DND-41 (cell line): ENCODE results near the gene MYO16.

Experiments used
- EZH2 ChIP-seq: IDR thresholded peaks from 3 replicates; pipeline ENCODE4 v1.6.1; 2012; ENCODE audit warnings: borderline replicate concordance, low read depth, mild to moderate bottlenecking, moderate library complexity, low read length, inconsistent platforms; ENCODE audit not compliant: severe bottlenecking
- TF ChIP-seq, protein P1 (sequence below): IDR thresholded peaks from 2 replicates; pipeline ENCODE4 v1.5.1; 2012; ENCODE audit warnings: borderline replicate concordance, low read length, moderate library complexity, mild to moderate bottlenecking; ENCODE audit not compliant: poor library complexity, severe bottlenecking; ENCODE audit errors: extremely low read depth

DNA sequence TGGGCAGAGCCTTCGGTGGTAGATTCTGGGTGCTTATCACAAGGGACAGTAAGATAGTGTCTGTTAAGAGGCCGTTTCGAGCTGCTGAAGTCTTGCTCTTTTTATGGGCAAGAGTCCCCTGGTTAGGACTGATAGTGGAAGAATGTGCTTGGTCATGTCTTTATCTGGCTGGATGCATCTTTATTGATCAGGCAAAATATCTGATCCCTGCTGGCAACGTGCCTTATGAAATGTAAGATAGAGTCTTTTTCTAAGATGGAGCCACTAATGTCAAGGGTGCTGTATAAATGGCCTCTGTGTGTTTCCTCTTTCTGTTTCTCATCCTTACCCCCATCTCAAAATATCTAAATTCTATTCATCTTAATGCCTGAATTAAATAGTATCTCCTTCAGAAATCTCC, 53.3 kb downstream of the MYO16 start:
- TF ChIP-seq, protein P1, sequence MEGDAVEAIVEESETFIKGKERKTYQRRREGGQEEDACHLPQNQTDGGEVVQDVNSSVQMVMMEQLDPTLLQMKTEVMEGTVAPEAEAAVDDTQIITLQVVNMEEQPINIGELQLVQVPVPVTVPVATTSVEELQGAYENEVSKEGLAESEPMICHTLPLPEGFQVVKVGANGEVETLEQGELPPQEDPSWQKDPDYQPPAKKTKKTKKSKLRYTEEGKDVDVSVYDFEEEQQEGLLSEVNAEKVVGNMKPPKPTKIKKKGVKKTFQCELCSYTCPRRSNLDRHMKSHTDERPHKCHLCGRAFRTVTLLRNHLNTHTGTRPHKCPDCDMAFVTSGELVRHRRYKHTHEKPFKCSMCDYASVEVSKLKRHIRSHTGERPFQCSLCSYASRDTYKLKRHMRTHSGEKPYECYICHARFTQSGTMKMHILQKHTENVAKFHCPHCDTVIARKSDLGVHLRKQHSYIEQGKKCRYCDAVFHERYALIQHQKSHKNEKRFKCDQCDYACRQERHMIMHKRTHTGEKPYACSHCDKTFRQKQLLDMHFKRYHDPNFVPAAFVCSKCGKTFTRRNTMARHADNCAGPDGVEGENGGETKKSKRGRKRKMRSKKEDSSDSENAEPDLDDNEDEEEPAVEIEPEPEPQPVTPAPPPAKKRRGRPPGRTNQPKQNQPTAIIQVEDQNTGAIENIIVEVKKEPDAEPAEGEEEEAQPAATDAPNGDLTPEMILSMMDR: no peak
- no peak for TF ChIP-seq EZH2
